Hepatocyte (in vitro differentiated cells): Measurements from ENCODE around the gene TEAD3. TPM values are rescaled to one million over a fixed set of nuclear protein-coding genes. Genes with fewer than 3 reads are reported as not detected.
"Not testable (repeated sequence)": the region's sequence is repeated elsewhere in the genome, so short reads cannot be mapped to it uniquely, and the experiment has no call there.

Experiments used
- DNase-seq: peaks from one replicate; pipeline ENCODE4 v3.0.0-alpha.2; 2016; ENCODE audit warnings: low spot score
- H2AFZ ChIP-seq: fragments of 200-600 bp; sonication (generic); 2 replicates; pipeline ENCODE4 v1.6.0; 2016; ENCODE audit warnings: antibody characterized with exemption, mild to moderate bottlenecking
- H3K27ac ChIP-seq: fragments of 200-600 bp; sonication (generic); 2 replicates; pipeline ENCODE4 v1.5.1; 2016; ENCODE audit warnings: mild to moderate bottlenecking
- H3K27me3 ChIP-seq: fragments of 200-600 bp; sonication (generic); 2 replicates; pipeline ENCODE4 v1.6.1; 2016
- H3K36me3 ChIP-seq: fragments of 200-600 bp; sonication (generic); replicated peaks from 2 replicates; pipeline ENCODE4 v1.5.1; 2016; ENCODE audit warnings: low read depth; ENCODE audit not compliant: insufficient read depth
- H3K4me1 ChIP-seq: fragments of 200-600 bp; sonication (generic); 2 replicates; pipeline ENCODE4 v1.5.1; 2016; ENCODE audit warnings: mild to moderate bottlenecking, moderate library complexity; ENCODE audit not compliant: insufficient read depth
- H3K4me2 ChIP-seq: fragments of 200-600 bp; sonication (generic); 2 replicates; pipeline ENCODE4 v1.6.0; 2016
- H3K4me3 ChIP-seq: fragments of 200-600 bp; sonication (generic); 2 replicates; pipeline ENCODE4 v1.5.1; 2016; ENCODE audit warnings: mild to moderate bottlenecking
- H3K79me2 ChIP-seq: fragments of 200-600 bp; sonication (generic); 2 replicates; pipeline ENCODE4 v1.6.0; 2017; ENCODE audit warnings: mild to moderate bottlenecking
- H3K9me2 ChIP-seq: fragments of 200-600 bp; sonication (generic); replicated peaks from 2 replicates; pipeline ENCODE4 v1.6.0; 2017; ENCODE audit warnings: mild to moderate bottlenecking; ENCODE audit not compliant: insufficient read depth
- H3K9me3 ChIP-seq: fragments of 200-600 bp; sonication (generic); 2 replicates; pipeline ENCODE4 v1.5.1; 2016; ENCODE audit warnings: low read depth, mild to moderate bottlenecking
- H4K20me1 ChIP-seq: fragments of 200-600 bp; sonication (generic); 2 replicates; pipeline ENCODE4 v1.6.0; 2016; ENCODE audit warnings: mild to moderate bottlenecking; ENCODE audit not compliant: insufficient read depth, poor library complexity, severe bottlenecking
- EZH2 ChIP-seq: fragments of 200-600 bp; sonication (generic); IDR thresholded peaks from 2 replicates; pipeline ENCODE4 v1.6.1; 2016; ENCODE audit warnings: antibody characterized with exemption, mild to moderate bottlenecking, borderline replicate concordance
- EZH2phosphoT487 ChIP-seq: fragments of 200-600 bp; sonication (generic); IDR thresholded peaks from one replicate; pipeline ENCODE4 v1.6.1; 2018; ENCODE audit warnings: antibody characterized with exemption, mild to moderate bottlenecking, low read depth, moderate library complexity; ENCODE audit not compliant: unreplicated experiment, severe bottlenecking
- WGBS: methylation state at CpG from one replicate; pipeline ENCODE4 v1.1.6; 2016; ENCODE audit warnings: low lambda C conversion rate; ENCODE audit errors: missing lambda C conversion rate; 5-methylcytosine and 5-hydroxymethylcytosine counted together
- polyA plus RNA-seq: library from polyadenylated mRNA; unstranded; fragments of >200 nt; fragmentation: Nextera tagmentation; extraction: Ambion mirVana; gene quantifications from 2 replicates; pipeline ENCODE4 v1.2.1, GENCODE V29; 2016
- total RNA-seq: library from RNA; depleted of rRNA; stranded (reverse); fragments of >200 nt; gene quantifications from 2 replicates; pipeline ENCODE4 v1.2.3, GENCODE V29; 2014
- TF ChIP-seq, protein P1 (sequence below): fragments of 200-600 bp; sonication (generic); IDR thresholded peaks from 2 replicates; pipeline ENCODE4 v1.5.1; 2016; ENCODE audit warnings: antibody characterized with exemption, mild to moderate bottlenecking; ENCODE audit not compliant: poor library complexity

TEAD3 gene
- total and polyA plus RNA-seq, 2 experiments from 2014 or later, result 26.3 to 33.0 TPM

GRCh38 chr6:35541836-35542235 is 45.0 kb upstream of the TEAD3 start:
- Histone ChIP-seq H4K20me1 (no peaks in the 10 kb centered on the region), H3K4me3 (no peak overlapping the region), H3K9me2 (no peaks in the 10 kb centered on the region), H3K4me1 (no peaks in the 10 kb centered on the region), H3K4me2 (no peak overlapping the region), H3K27me3 (no peaks in the 10 kb centered on the region), H3K36me3 (no peaks in the 10 kb centered on the region), H2AFZ (no peak overlapping the region), H3K9me3 (no peaks in the 10 kb centered on the region), H3K79me2 (no peaks in the 10 kb centered on the region), H3K27ac (no peak overlapping the region)
- WGBS, result 96% methylated on average over 2 of the region's 2 CpGs
- TF ChIP-seq, protein P1, sequence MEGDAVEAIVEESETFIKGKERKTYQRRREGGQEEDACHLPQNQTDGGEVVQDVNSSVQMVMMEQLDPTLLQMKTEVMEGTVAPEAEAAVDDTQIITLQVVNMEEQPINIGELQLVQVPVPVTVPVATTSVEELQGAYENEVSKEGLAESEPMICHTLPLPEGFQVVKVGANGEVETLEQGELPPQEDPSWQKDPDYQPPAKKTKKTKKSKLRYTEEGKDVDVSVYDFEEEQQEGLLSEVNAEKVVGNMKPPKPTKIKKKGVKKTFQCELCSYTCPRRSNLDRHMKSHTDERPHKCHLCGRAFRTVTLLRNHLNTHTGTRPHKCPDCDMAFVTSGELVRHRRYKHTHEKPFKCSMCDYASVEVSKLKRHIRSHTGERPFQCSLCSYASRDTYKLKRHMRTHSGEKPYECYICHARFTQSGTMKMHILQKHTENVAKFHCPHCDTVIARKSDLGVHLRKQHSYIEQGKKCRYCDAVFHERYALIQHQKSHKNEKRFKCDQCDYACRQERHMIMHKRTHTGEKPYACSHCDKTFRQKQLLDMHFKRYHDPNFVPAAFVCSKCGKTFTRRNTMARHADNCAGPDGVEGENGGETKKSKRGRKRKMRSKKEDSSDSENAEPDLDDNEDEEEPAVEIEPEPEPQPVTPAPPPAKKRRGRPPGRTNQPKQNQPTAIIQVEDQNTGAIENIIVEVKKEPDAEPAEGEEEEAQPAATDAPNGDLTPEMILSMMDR, result no peak
- no peak for TF ChIP-seq EZH2
- TF ChIP-seq EZH2phosphoT487, result no peak
- no peak for DNase-seq

DNA sequence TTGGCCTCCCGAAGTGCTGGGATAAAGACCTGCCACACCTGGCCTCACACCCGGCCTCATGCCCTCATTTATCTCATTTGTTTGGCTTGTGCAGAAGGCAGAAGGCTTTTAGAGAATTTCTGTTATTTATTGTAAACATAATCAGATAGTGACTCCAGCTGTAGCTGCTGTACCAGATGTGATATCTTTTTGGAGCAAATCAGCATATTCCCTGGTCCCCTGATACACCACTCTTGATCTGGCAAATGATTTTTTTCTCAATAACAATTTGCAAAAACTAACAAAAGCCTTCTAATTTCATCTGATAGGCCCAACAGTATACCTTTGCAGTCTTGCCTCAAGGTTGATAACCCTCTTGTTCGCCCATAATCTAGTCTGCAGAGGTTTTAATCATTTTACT is 42.3 kb upstream of the TEAD3 start:
- no peaks in the 10 kb centered on the region for H3K79me2 ChIP-seq
- TF ChIP-seq EZH2phosphoT487 (no peak), EZH2 (no peak)
- TF ChIP-seq, protein P1, result no peak
- DNase-seq, result no peak
- no peak overlapping the region for H3K27ac ChIP-seq
- no peaks in the 10 kb centered on the region for H3K9me2 ChIP-seq
- WGBS, result 82% methylated on average over 3 of the region's 3 CpGs
- no peaks in the 10 kb centered on the region for H3K9me3 ChIP-seq
- H3K4me3 ChIP-seq, result no peak overlapping the region
- no peak overlapping the region for H3K4me2 ChIP-seq
- H2AFZ ChIP-seq, result no peak overlapping the region
- peaks cover 4% of the 10 kb centered on the region for H3K4me1 ChIP-seq
- H3K36me3 ChIP-seq, result no peaks in the 10 kb centered on the region
- no peaks in the 10 kb centered on the region for H4K20me1 ChIP-seq
- H3K27me3 ChIP-seq, result no peaks in the 10 kb centered on the region

- H3K9me3 ChIP-seq, H3K4me2 ChIP-seq, H3K79me2 ChIP-seq, H3K9me2 ChIP-seq, H2AFZ ChIP-seq, H3K27ac ChIP-seq, H3K4me3 ChIP-seq, H3K36me3 ChIP-seq, DNase-seq, H3K4me1 ChIP-seq, H3K27me3 ChIP-seq, H4K20me1 ChIP-seq: not testable (repeated sequence)
- WGBS, result 82% methylated on average over 6 of the region's 6 CpGs
These were observed 39.0 kb upstream of the TEAD3 start for GRCh38 chr6:35535847-35536246.

DNA sequence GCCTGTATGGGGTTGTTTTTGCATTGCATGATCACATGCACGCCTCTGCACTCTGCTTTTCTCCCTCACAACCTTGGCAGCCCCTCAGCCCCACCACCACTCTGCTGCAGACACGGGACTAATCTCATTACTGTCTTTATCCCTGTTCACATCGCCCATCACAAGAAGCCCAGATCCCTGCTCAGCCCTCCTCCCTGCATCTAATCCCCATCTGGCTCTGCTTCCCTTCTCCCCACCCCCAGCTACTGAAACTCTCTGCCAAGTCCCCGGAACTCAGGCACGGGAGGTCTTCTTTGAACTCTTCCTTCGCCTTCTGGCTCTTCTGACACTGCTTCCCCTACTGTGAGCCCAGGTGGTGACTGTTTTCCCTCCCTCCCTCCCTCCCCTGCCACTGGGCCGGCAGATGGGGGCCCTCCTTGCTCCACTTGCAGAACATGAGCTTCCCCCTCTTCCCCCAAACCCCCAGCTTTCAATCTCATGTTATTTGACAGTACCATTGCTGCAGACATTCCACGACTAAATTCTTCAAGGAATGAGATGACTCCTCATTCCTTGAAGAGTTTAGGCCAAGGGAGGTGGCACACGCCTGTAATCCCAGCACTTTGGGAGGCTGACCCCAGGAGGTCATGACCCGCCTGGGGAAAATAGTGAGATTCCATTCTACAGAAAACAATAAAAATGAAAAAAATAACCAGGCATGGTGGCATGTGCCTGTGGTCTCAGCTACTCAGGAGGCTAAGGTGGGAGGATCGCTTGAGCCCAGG is 37.7 kb upstream of the TEAD3 start:
- H3K9me3 ChIP-seq, result no peaks in the 10 kb centered on the region
- H2AFZ ChIP-seq, result no peak overlapping the region
- H3K4me3 ChIP-seq, result no peak overlapping the region
- H3K27me3 ChIP-seq, result no peaks in the 10 kb centered on the region
- DNase-seq, result peak; percentile 53
- 36% methylated on average over 9 of the region's 11 CpGs for WGBS
- no peaks in the 10 kb centered on the region for H3K9me2 ChIP-seq
- H4K20me1 ChIP-seq, result no peaks in the 10 kb centered on the region
- TF ChIP-seq, protein P1, result no peak
- TF ChIP-seq EZH2 (no peak), EZH2phosphoT487 (no peak)
- no peaks in the 10 kb centered on the region for H3K79me2 ChIP-seq
- peak overlapping the region; percentile 34 for H3K27ac ChIP-seq
- H3K36me3 ChIP-seq, result no peaks in the 10 kb centered on the region
- H3K4me2 ChIP-seq, result peak overlapping the region; percentile 34
- H3K4me1 ChIP-seq, result peaks cover 4% of the 10 kb centered on the region
